K562 (cell line): ENCODE measurements around the gene ATXN7L2.

Source experiments
- CTCF ChIP-seq, 3 experiments: IDR thresholded peaks in 2 of 3; conservative IDR thresholded peaks in 1 of 3; 2 replicates each; pipeline ENCODE4 v1.5.1; 2011 to 2012; ENCODE audit warnings: low read length in 3 of 3, mild to moderate bottlenecking in 3 of 3, control low read depth in 2 of 3, improper control_type of control experiment in 1 of 3, inconsistent platforms in 1 of 3, low read depth in 1 of 3, mixed read lengths in 1 of 3, moderate library complexity in 1 of 3; ENCODE audit not compliant: insufficient read depth in 2 of 3
- POLR2AphosphoS5 ChIP-seq: IDR thresholded peaks from 2 replicates; pipeline ENCODE4 v1.6.1; 2011; ENCODE audit warnings: mild to moderate bottlenecking, low read depth, low read length, moderate library complexity; ENCODE audit not compliant: control insufficient read depth, insufficient read depth
- RCOR1 ChIP-seq, 2 experiments: IDR thresholded peaks; 2 replicates each; pipeline ENCODE4 v1.6.1; 2012; ENCODE audit warnings: low read depth in 2 of 2, low read length in 2 of 2, borderline replicate concordance in 1 of 2, improper control_type of control experiment in 1 of 2
- SMAD4 ChIP-seq: fragments of 250-450 bp; sonication (Bioruptor Pico); conservative IDR thresholded peaks from 2 replicates; pipeline ENCODE4 v1.8.0; 2021; ENCODE audit warnings: inconsistent platforms, mild to moderate bottlenecking, moderate library complexity
- SP1 ChIP-seq: sonication (generic); formaldehyde crosslinking; IDR thresholded peaks from 2 replicates; pipeline ENCODE4 v1.8.1; 2022; ENCODE audit warnings: mild to moderate bottlenecking, missing genetic modification reagents
- ZNF12 ChIP-seq: sonication (generic); formaldehyde crosslinking; IDR thresholded peaks from 2 replicates; pipeline ENCODE4 v1.4.0; 2020; ENCODE audit warnings: mild to moderate bottlenecking, missing genetic modification reagents
- ZNF143 ChIP-seq: sonication (generic); formaldehyde crosslinking; IDR thresholded peaks from 2 replicates; pipeline ENCODE4 v1.9.0; 2022; ENCODE audit warnings: mild to moderate bottlenecking, missing genetic modification reagents
- ZNF280A ChIP-seq: fragments of 450-650 bp; IDR thresholded peaks from 2 replicates; pipeline ENCODE4 v1.6.1; 2018; ENCODE audit warnings: mild to moderate bottlenecking, low read depth; ENCODE audit not compliant: partially characterized antibody

- TF ChIP-seq ZNF280A (no peak), RCOR1 (IDR thresholded peaks at IDR 0.05; ENCODE audit: borderline replicate concordance in 1 of 2, low read depth in 2 of 2, low read length in 2 of 2) (no peak), CTCF (IDR thresholded peaks at IDR 0.05 in 2 of 3, conservative IDR thresholded peaks at IDR 0.05 in 1 of 3; ENCODE audit: insufficient read depth in 2 of 3, low read depth in 1 of 3, low read length in 3 of 3) (no peak), SMAD4 (no peak), ZNF12 (CRISPR knock-in tag) (no peak), SP1 (CRISPR knock-in tag) (no peak), ZNF143 (CRISPR knock-in tag) (no peak), POLR2AphosphoS5 (no peak)
Measured at GRCh38 chr1:109516872-109517271, 33.2 kb downstream of the ATXN7L2 start.
